HG03025 (cell line): ENCODE measurements around the gene PRKD1.
"Not testable (repeated sequence)": the region's sequence is repeated elsewhere in the genome, so short reads cannot be mapped to it uniquely, and the experiment has no call there.

Source experiments
- ATAC-seq: cut with Tn5 transposase; IDR thresholded peaks from one replicate; pipeline ENCODE4 v1.9.1; 2021; ENCODE audit warnings: mild to moderate bottlenecking, moderate library complexity; ENCODE audit not compliant: unreplicated experiment, low FRiP score

Gene PRKD1

DNA sequence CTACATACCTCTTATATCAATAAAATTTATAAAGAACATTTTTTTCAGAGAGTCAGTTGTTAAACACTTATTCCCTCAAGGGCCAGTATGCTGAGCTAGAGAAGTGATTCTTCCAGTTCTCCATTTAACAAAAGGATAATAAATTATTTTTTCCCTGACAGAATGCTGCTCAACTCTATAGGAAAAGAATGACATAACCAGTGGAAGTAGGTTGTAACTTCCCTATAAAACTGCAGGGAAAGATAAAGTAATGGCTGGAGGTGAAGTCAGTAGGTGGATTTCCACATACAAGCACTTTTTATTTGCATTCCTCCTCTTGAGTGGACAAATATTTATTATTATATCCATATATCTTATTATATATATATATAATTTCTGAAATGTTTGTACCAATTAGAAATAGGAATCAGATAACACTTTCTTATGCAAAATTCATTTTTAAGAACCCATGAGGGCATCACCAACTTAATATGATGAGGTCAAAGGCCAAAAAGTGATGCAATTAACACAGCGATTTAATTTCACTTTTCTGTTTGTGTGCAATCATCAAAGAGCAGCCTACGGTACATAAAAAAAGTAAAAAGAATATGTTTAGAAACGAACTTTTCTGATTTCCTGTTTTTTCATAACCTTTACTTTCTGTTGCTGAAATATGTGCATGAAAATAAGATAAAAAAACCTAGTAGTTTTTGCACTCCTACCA lies 175.3 kb downstream of the PRKD1 start:
- ATAC-seq, result no peak

DNA sequence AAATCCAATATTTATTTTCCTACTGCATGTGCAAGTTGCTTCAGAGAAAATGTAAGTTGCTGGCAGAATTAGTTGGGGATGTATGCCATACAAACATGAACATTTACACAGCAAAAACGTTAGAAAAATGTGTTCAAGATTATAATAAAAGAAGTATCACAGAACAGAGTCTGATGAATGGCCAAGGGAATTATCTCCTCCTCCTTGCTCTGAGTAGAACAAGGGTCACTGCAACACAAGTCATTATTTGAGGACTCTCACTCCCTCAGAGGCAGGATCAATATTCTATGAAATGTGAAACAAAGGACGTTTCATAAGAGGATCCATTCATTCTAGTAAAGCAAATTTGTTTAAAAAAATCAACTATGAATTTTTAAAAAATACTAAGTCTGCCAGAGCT lies 177.8 kb downstream of the PRKD1 start:
- no peak for ATAC-seq

DNA sequence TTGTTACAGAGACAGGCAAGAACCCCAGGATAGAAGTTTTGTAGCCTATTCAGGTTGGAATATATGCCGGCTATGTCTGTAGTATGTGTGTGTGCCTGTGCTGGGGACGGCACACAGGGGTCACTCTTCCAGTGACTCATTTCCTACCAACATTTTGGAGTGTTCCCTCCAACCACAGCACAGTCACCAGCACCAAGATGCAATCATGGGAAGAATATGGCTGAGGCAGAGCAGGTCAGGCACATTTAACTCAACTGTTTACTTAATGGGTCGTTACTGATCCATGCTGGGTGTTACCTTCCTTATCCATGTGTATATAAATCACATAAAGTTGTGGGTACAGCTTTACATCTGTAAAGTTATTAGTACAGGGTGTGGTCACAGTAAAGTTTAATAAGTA lies 178.3 kb downstream of the PRKD1 start:
- no peak for ATAC-seq

DNA sequence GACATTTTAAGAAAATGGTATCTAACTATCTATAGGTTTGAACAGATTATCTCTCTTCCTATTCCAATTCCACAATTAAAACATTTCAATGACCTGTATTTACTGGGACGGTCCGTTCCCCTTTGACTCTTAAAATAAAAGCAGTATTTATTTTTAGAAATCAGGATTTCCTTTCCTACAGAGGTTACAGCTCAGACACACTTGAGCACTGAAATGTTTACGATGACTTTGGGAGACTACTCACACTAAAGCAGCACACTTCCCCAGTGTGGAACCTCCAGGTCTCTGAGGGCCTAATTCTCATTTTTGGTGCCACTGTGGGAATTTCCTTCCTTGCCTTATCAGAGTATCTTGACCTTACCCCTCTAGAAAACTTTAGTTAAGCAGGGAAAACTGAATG lies 181.8 kb downstream of the PRKD1 start:
- no peak for ATAC-seq

DNA sequence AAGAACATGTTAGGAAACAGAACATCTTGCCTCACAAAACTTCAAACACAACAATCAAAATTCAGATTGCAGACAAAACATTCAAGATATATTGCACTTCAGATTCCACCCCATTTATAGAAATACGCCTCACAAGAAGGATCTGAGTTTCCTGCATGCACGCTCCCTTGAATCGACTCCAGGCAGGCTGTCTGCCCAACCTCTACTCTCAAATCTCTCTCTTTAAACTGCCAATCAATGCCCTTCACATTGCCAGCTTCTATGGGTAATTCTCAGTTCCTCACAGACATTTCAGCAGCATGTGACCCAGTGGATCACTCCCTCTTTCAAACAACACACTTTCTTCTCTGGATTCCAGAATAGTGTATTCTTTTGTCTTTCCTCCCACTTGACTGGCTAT lies 184.1 kb downstream of the PRKD1 start:
- no peak for ATAC-seq

DNA sequence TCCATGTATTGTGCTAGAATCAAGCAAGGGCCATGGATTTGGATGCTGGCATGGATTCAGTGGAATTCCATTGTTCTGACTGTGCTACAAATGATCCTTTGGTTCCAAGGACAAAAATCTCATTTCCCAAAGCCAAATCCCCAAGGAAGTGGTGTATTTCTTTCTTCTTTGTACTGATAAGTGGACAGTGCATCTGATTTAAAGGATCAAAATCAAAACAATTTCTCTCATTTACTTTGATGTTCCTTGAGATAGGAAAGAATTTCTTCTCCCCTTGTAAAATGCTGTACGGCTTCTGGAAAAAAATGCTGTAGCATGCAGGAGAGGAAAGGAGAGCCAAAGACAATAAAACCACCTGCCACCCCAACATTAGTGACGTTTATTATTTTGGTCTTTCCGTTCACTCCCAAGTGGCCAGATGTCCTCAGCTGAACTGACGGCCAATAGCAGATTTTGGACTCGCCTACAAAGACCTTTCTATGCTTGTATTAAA lies 185.7 kb downstream of the PRKD1 start:
- no peak for ATAC-seq

DNA sequence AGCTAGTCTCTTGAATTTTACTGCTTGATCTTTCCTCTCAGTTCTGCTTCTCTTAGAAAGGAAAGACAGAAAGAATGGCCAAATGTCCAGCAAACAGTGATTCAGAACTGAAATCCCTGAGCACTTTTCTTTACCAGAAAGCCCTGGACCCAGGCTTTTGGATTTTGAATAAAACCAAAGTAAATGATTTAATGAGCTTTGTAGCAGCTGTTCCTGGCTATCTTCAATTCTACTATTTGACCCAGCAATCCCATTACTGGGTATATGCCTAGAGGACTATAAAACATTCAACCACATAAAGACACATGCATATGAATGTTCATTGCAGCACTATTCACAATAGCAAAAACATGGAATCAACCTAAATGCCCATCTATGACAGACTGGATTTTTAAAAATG lies 187.2 kb downstream of the PRKD1 start:
- ATAC-seq, result no peak

DNA sequence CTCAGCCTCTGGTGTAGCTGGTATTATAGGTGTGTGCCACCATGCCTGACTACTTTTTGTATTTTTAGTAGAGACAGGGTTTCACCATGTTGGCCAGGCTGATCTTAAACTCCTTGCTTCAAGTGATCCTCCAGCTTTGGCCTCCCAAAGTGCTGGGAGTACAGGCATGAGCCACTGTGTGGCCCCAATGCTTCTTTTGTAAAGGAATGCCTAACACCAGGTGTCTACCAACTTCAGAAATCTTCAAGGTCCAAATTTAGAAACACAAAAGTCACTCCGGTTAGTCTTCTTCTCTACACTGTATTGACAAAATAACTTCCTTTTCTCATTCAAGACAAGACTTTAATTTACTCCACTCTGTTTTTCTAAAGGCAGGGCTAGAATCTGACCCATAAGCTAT lies 188.7 kb downstream of the PRKD1 start:
- ATAC-seq, result no peak

DNA sequence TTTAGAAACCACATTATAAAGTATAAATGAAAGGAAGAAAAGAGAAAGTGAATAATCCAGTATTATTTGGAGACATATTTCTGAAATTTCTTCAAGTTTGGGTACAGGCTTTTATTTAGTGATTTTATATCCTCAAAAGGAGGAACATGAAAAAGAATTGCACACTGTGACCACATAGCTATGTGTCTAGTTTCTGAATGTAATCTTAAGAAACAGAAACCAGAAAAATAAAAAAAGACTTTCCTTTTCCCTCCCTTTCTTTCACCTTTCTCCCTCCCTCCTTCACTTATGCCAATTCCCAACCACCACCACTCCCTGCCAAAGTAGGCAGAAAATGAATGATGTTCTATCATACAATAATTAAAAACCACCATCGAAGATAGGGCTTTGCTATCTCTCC lies 189.6 kb downstream of the PRKD1 start:
- no peak for ATAC-seq

DNA sequence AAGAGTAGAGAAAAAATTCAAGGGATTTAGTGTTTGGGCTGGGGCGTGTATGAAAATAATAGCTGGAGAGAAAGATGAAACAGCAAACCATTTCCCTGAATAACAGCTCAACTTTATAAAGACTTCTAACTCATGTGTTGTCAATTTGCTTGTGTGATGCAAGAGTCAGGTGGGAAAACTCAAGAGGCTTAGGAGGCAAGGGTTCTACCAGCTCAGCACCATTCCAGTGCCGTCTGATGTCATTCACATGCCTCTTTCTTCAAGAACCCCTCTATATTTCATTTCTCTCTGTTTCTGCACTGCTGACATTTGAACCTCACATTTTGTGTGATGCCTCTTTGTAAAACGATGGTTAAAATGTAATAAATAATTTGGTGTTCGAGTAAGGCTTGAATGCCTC lies 192.2 kb downstream of the PRKD1 start:
- ATAC-seq, result no peak

DNA sequence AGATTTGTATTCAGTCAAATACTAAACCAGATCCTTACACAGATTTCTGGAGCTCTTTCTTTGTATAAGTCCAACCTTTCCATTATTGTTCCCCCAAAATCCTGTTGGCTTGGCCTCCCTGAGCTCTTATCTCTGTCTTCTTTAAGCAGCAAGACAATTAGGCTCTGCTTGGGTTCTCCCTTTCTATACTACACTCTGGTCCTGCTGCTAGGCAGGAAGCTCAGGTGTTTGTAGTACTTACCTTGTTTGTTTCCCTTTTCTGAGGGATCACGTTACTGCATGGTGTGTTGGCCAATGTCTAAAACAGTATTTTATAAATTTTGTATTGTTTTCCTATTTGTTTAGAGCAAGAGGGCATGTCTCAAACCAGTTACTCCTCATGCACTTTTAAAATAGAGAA lies 192.9 kb downstream of the PRKD1 start:
- ATAC-seq, result no peak

DNA sequence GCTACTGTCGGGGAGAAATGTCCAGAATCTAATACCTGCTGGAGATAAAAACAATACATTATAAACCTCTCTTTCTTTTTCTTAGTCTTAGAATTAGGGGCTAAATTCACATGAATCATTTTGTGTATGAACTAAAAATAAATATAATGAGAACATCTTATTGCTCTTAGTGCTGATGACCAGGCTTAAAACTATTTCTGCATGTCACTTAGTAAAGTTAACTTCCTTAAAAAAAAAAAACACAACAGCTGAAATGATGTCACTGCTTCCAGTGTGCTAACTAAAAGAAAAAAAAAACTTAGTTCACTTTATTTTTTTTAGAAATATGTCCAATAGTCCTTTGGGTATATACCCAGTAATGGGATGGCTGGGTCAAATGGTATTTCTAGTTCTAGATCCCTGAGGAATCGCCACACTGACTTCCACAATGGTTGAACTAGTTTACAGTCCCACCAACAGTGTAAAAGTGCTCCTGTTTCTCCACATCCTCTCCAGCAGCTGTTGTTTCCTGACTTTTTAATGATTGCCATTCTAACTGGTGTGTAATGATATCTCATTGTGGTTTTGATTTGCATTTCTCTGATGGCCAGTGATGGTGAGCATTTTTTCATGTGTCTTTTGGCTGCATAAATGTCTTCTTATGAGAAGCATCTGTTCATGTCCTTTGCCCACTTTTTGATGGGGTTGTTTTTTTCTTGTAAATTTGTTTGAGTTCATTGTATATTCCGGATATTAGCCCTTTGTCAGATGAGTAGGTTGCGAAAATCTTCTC lies 200.9 kb downstream of the PRKD1 start:
- not testable (repeated sequence) for ATAC-seq

DNA sequence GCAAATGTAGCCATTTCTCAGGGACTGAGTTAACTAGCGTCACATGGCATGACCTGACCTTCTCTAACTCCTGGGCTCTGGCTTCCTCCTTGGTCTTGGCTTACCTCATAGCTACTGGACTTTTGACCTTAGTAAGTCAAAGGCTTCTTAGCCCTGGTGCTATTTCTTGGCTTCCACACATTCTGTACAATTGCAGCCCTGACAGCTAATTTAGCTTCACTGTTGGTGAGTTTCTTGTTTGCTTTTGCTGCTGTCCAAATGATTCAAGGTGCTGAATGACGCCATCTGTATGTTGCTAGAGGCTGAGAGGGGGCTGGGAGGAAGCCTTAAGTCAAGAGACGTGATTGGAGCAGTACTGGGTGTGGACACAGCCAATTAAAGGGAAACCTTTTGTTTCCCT lies 202.7 kb downstream of the PRKD1 start:
- ATAC-seq, result no peak

DNA sequence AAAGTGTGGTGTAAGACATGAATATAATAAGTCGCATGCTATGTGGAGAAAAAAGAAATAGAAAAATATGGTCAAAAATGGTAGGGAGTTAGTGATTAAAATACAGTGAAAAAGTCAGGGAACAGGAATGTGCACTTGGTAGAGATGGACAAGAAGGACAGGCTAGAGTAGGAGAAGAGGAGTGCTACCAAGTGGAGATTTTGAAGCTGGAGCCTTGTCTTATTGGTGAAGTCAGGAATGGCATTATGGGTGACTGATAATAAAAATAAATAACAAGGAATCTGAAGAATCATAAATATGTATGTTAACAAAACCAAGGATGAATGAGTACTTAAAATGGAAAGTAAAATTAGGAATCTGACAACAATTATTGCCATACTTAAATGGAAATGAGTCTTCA lies 204.8 kb downstream of the PRKD1 start:
- ATAC-seq, result no peak

DNA sequence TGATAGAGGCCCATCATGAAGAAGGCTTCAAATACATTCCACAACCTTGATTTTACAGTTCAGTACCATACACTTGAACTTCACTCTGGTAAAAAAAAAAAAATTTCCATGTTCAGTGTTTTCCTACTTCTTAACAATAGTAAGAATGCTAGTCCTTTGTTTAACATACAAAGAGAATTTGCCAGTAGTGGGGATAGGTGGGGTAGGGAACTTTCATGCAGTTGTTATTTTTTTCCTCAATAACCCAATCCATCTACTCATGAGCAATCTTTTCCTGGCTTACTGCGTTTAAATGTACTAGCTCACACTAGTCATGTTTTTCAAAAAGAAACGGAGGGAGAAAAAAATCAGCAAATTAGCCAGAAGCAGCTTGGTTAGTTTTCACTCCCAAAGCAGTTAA lies 206.1 kb downstream of the PRKD1 start:
- no peak for ATAC-seq

DNA sequence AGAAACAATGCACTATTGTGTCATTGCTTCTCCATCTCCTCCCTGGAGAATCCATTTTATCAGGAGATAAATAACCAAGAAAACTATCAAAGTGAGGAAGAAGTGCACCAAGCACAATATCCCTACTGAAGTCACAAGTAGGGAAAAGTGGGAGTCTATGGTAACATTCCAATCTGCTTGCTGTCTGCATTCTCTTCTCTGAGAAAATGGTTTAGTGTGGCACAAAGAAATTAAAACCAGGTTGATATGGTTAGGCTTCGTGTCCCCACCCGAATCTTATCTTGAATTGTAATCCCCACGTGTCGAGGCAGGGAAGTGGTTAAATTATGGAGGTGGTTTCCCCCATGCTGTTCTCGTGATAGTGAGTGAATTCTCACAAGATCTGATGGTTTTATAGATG lies 209.7 kb downstream of the PRKD1 start:
- no peak for ATAC-seq

DNA sequence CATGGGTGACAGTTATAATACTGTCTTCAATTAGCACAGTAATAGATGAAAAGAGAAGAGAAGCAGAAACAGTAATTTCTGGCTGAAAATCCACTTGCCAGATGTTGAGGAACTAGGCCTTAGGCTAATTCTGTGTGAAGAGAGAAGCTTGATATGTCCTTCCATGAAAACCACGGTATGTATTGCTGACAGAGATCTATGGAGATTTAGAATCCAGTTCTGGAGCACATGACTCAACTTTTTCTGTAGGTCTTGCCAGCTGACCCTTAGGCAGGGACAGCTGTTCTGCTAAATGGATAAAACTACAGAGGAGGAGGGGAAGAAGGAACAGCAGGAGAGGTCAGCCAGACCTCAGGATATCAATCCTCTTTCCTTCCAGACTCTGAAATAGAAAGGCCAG lies 211.5 kb downstream of the PRKD1 start:
- ATAC-seq, result no peak

DNA sequence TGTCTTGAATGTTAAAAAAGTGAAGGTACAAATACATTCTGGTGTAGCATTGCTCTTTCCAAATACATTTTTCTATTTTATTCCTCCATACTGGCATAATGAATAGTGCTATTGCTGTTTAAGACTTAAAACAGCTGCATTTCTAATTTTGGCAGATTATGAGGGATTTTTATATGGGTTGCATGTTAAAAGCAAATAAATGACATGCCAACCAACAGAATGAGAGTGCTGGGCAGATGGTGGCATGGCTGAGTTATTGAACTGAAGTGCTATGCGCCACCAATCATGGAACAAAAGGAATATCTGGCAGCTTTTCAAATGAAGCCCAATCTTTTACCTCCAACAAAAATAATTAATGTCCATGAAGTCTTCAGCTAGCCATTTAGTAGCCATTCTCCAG lies 215.0 kb downstream of the PRKD1 start:
- no peak for ATAC-seq

DNA sequence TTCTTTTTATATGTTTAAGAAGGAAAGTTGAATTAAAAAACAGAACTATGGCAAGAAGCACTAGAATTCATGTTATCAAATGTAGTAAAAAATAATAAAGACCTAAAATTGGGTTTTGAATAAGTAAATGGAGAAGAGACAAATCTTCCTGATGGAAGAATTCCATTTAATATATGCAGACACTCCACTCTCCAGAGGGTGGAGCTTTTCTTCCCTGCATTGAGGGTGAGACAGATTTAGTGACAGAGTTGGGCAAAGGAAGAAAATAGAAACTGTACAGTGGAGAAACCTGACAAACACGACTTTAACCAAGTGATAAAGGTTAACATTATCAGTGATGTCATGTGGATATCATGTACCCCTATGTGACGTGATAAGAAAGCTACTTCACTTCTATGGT lies 217.6 kb downstream of the PRKD1 start:
- no peak for ATAC-seq

DNA sequence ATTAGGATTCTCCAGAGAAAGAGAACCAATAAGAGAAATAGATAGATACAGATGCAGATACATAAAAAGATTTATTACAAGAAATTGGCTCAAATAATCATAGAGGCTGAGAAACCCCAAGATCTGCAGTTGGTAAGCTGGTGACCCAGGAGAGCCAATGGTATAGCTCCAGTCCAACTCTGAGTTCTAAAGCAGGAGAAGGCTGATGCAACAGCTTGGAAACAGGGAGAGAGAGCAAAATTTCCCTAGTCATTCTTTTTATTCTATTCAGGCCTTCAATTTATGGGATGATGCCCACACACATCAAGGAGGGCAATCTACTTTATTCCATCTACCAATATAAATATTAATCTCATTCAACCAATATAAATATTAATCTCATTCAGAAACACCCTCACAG lies 218.2 kb downstream of the PRKD1 start:
- no peak for ATAC-seq

DNA sequence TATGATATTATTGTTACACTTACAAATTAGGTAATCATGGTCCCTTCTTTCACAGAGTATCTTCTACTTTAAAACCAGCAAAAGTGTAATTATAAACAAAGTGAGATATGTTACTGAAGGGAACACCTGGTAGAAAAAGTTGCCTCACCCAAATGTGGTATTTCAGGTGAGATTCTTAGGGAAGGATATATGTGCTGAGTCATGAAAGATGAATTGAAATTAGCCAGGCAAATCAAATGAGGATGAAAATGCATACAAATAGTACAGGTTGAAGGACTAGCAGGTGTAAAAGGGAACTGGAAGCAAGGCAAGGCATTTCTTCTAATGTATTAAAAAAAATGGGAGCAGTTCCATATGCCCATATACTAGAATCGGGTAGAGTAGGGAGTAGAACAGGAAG lies 220.9 kb downstream of the PRKD1 start:
- ATAC-seq, result no peak

DNA sequence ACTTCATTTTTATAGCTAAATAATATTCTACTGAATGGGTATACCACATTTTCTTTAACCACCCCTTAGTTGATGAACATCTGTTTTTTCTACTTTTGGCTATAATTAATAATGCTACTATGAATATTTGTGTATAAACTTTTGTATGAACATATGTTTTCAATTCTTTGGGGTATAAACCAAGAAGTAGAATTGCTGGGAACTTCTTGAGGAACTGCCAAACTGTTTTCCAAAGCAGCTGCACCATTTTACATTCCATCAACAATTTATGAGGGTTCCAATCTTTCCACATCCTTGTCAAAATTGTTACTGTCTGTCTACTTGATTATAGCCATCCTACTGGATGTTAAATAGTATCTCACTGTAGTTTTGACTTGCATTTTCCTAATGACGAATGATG lies 221.8 kb downstream of the PRKD1 start:
- no peak for ATAC-seq
